SU-DHL-6 (cell line): ENCODE measurements around the gene TMEM108.

Experiments used
- H2AFZ ChIP-seq: fragments of 200-600 bp; sonication (generic); 2 replicates; pipeline ENCODE4 v1.6.1; 2014; ENCODE audit warnings: low read depth, mild to moderate bottlenecking, moderate library complexity, mixed read lengths, antibody characterized with exemption, low read length; ENCODE audit not compliant: severe bottlenecking
- H3F3A ChIP-seq: fragments of 200-600 bp; shearing (Covaris generic); 2 replicates; pipeline ENCODE4 v1.6.0; 2016; ENCODE audit warnings: antibody characterized with exemption, mild to moderate bottlenecking; ENCODE audit not compliant: insufficient read depth
- H3K27ac ChIP-seq: fragments of 200-600 bp; sonication (generic); 2 replicates; pipeline ENCODE4 v1.5.1; 2016; ENCODE audit warnings: low read depth, mild to moderate bottlenecking, low read length, moderate library complexity, mixed read lengths
- H3K27me3 ChIP-seq: fragments of 200-600 bp; sonication (generic), shearing (Covaris generic); 2 replicates; pipeline ENCODE4 v1.6.0; 2014; ENCODE audit warnings: mild to moderate bottlenecking, low read length
- H3K36me3 ChIP-seq: fragments of 200-600 bp; sonication (generic); 2 replicates; pipeline ENCODE4 v1.6.1; 2014; ENCODE audit warnings: mild to moderate bottlenecking, low read length, mixed read lengths
- H3K4me2 ChIP-seq: fragments of 300-600, 200-600 bp; shearing (Covaris generic), sonication (generic); 2 replicates; pipeline ENCODE4 v1.6.0; 2014; ENCODE audit warnings: low read length, low read depth, mild to moderate bottlenecking; ENCODE audit not compliant: poor library complexity, severe bottlenecking
- H3K4me3 ChIP-seq: fragments of 200-600 bp; sonication (generic); 2 replicates; pipeline ENCODE4 v1.5.1; 2014; ENCODE audit warnings: antibody characterized with exemption, low read length, mild to moderate bottlenecking, mixed read lengths; ENCODE audit not compliant: insufficient read depth, poor library complexity, severe bottlenecking
- H3K79me2 ChIP-seq: fragments of 200-600 bp; sonication (generic); 2 replicates; pipeline ENCODE4 v1.6.1; 2014; ENCODE audit warnings: mild to moderate bottlenecking, low read length, moderate library complexity; ENCODE audit not compliant: insufficient read depth
- H3K9ac ChIP-seq: fragments of 200-600 bp; sonication (generic); 2 replicates; pipeline ENCODE4 v1.7.0; 2014; ENCODE audit warnings: mild to moderate bottlenecking, low read length
- H3K9me2 ChIP-seq: fragments of 200-600 bp; sonication (generic); replicated peaks from 2 replicates; pipeline ENCODE4 v1.6.1; 2014; ENCODE audit warnings: low read length; ENCODE audit not compliant: insufficient read depth
- H3K9me3 ChIP-seq: fragments of 200-600 bp; sonication (generic); 2 replicates; pipeline ENCODE4 v1.6.1; 2014; ENCODE audit warnings: low read length, mixed read lengths; ENCODE audit not compliant: insufficient read depth
- H4K20me1 ChIP-seq: fragments of 200-600 bp; sonication (generic); 2 replicates; pipeline ENCODE4 v1.6.1; 2014; ENCODE audit warnings: low read depth, mild to moderate bottlenecking, antibody characterized with exemption, low read length, moderate library complexity, mixed read lengths
- EZH2phosphoT487 ChIP-seq: fragments of 200-600 bp; sonication (generic), shearing (Covaris generic); conservative IDR thresholded peaks from 2 replicates; pipeline ENCODE4 v1.6.1; 2018; ENCODE audit warnings: mild to moderate bottlenecking, antibody characterized with exemption, low read length, moderate library complexity, mixed read lengths
- TF ChIP-seq, protein P1 (sequence below): fragments of 200-600 bp; sonication (generic); IDR thresholded peaks from one replicate; pipeline ENCODE4 v1.5.1; 2017; ENCODE audit warnings: antibody characterized with exemption, mild to moderate bottlenecking, low read length, moderate library complexity; ENCODE audit not compliant: insufficient read depth, poor library complexity, severe bottlenecking

Gene TMEM108

GRCh38 chr3:133414021-133414392 lies 375.8 kb downstream of the TMEM108 start:
- no peaks in the 10 kb centered on the region for H3K79me2 ChIP-seq
- H3K4me3 ChIP-seq: no peak overlapping the region
- 0 out of 2 replicates have a peak, but pooled peaks cover 4% of the 10 kb centered on the region for H4K20me1 ChIP-seq
- no peak for TF ChIP-seq EZH2phosphoT487
- TF ChIP-seq, protein P1, sequence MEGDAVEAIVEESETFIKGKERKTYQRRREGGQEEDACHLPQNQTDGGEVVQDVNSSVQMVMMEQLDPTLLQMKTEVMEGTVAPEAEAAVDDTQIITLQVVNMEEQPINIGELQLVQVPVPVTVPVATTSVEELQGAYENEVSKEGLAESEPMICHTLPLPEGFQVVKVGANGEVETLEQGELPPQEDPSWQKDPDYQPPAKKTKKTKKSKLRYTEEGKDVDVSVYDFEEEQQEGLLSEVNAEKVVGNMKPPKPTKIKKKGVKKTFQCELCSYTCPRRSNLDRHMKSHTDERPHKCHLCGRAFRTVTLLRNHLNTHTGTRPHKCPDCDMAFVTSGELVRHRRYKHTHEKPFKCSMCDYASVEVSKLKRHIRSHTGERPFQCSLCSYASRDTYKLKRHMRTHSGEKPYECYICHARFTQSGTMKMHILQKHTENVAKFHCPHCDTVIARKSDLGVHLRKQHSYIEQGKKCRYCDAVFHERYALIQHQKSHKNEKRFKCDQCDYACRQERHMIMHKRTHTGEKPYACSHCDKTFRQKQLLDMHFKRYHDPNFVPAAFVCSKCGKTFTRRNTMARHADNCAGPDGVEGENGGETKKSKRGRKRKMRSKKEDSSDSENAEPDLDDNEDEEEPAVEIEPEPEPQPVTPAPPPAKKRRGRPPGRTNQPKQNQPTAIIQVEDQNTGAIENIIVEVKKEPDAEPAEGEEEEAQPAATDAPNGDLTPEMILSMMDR: no peak
- no peak overlapping the region for H3K9ac ChIP-seq
- no peak overlapping the region for H3K4me2 ChIP-seq
- H2AFZ ChIP-seq: no peak overlapping the region
- no peaks in the 10 kb centered on the region for H3K36me3 ChIP-seq
- H3K9me2 ChIP-seq: no peaks in the 10 kb centered on the region
- H3K27me3 ChIP-seq: no peaks in the 10 kb centered on the region
- no peaks in the 10 kb centered on the region for H3K9me3 ChIP-seq
- H3K27ac ChIP-seq: no peak overlapping the region
- 0 out of 2 replicates have a peak, but pooled peaks cover 7% of the 10 kb centered on the region for H3F3A ChIP-seq

DNA sequence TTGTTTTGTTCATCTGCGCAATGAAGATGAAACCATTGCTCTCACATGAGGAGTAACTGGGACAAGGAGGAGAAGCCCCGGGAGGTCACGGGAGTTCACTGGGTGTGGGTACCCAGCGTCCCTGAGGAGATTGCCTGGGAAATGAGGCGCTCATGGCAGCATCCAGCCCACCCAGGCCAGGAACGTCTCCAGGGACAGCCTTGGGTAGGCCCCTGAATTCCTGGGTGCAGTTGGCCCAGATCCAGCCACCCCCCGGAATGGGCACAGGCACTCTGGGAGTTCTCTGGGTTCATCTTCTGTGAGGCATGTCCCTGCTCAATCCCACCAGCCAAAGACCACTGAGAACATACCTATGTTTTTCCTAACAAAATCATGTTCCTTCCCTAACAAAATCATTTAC lies 380.2 kb downstream of the TMEM108 start:
- no peaks in the 10 kb centered on the region; the same call in 1 of the 2 replicates for H4K20me1 ChIP-seq
- 0 out of 2 replicates have a peak, but pooled peaks cover 3% of the 10 kb centered on the region for H3F3A ChIP-seq
- TF ChIP-seq EZH2phosphoT487: no peak
- TF ChIP-seq, protein P1: no peak
- no peaks in the 10 kb centered on the region for H3K27me3 ChIP-seq
- H3K36me3 ChIP-seq: no peaks in the 10 kb centered on the region
- H3K27ac ChIP-seq: no peak overlapping the region
- no peak overlapping the region for H3K4me3 ChIP-seq
- no peaks in the 10 kb centered on the region for H3K79me2 ChIP-seq
- no peak overlapping the region for H3K4me2 ChIP-seq
- no peaks in the 10 kb centered on the region for H3K9me2 ChIP-seq
- H2AFZ ChIP-seq: no peak overlapping the region
- H3K9ac ChIP-seq: no peak overlapping the region
- H3K9me3 ChIP-seq: no peaks in the 10 kb centered on the region

DNA sequence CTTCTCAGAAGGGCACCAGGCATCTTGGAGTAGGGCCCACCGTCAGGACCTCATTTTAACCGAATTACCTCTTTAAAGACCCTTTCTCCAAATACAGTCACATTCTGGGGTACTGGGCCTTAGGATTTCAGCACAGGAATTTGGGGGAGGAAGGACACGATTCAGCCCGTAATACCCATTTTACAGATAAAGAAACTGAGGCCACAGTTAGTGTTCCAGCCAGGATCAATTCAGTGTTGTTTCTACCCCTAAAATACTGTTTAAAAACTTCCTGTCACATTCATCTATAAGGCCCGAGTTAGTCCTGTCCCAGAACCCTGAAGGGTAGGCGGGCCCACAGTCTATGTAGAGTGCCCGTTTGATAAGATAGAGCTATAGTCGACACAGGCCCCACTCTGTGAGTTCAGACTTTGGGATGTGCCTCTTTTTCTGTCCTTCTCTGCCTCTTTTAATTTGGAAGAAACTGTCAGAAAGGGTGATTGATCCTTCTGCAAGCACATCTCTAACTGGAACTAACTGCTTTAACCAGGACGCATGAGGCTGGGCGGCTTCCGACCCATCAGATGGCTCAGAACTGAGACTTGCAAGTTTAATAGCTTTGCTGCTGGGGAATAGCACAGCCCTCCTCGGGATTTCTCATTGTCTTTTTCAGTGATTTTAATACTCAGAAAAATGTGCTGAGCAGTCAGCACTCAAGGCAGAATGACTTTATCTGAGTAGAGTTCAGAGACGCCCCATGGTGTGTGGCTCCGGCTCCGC lies 381.1 kb downstream of the TMEM108 start:
- H3F3A ChIP-seq: no peaks in the 10 kb centered on the region
- no peaks in the 10 kb centered on the region for H3K36me3 ChIP-seq
- H4K20me1 ChIP-seq: no peaks in the 10 kb centered on the region; the same call in 1 of the 2 replicates
- no peak overlapping the region for H3K4me3 ChIP-seq
- no peak overlapping the region for H3K27ac ChIP-seq
- no peaks in the 10 kb centered on the region for H3K27me3 ChIP-seq
- TF ChIP-seq, protein P1: no peak
- no peak for TF ChIP-seq EZH2phosphoT487
- H3K9ac ChIP-seq: no peak overlapping the region
- no peaks in the 10 kb centered on the region for H3K9me2 ChIP-seq
- no peak overlapping the region for H2AFZ ChIP-seq
- no peaks in the 10 kb centered on the region for H3K79me2 ChIP-seq
- no peaks in the 10 kb centered on the region for H3K9me3 ChIP-seq
- no peak overlapping the region for H3K4me2 ChIP-seq
